A549 (cell line): ENCODE data around the gene SLC19A1. TPM values are rescaled to one million over a fixed set of nuclear protein-coding genes. Genes with fewer than 3 reads are reported as not detected.

Experiments used
- ATAC-seq, 2 experiments: fragments of 200-7000 bp in 1 of 2; fragments of >200 bp in 1 of 2; cut with Nextera tagmentation in 1 of 2; cut with Tn5 transposase in 1 of 2; 3 replicates each; pipeline versions ENCODE4 v1.8.0 to v1.9.1; 2018 to 2020; ENCODE audit warnings: mild to moderate bottlenecking in 1 of 2, moderate library complexity in 1 of 2
- CTCF ChIA-PET: fragments of 300-600 bp; sonication (Branson Sonifier 250); formaldehyde crosslinking; extraction: SDS; loops from one replicate; lab custom pipeline; 2021; ENCODE audit warnings: antibody characterized with exemption, inconsistent platforms; lab: Yijun Ruan, JAX
- POLR2A ChIA-PET: fragments of 350-600 bp; formaldehyde crosslinking; extraction: SDS; loops from one replicate; lab custom pipeline; 2021; ENCODE audit warnings: antibody characterized with exemption, inconsistent platforms; lab: Yijun Ruan, JAX
- DNase-seq, 2 experiments: peaks; one replicate each; pipeline versions ENCODE4 v3.0.0 to v3.0.0-alpha.2; 2011 to 2016; ENCODE audit warnings: low read depth in 1 of 2, low spot score in 1 of 2
- FAIRE-seq: peaks from 2 replicates; lab custom pipeline; 2011; peaks lifted over from hg19 to GRCh38; lab: Jason Lieb, UNC
- H3K27ac ChIP-seq, 2 experiments: fragments of >200 bp; sonication (Bioruptor Twin); formaldehyde crosslinking; 3 replicates each; pipeline ENCODE4 v1.5.1; 2016 to 2017
- H3K4me1 ChIP-seq: fragments of >200 bp; sonication (Bioruptor Twin); formaldehyde crosslinking; 3 replicates; pipeline ENCODE4 v1.6.1; 2016
- H3K4me2 ChIP-seq: fragments of >200 bp; sonication (Bioruptor Twin); formaldehyde crosslinking; 3 replicates; pipeline ENCODE4 v1.6.1; 2016
- H3K4me3 ChIP-seq: fragments of >200 bp; sonication (Bioruptor Twin); formaldehyde crosslinking; 3 replicates; pipeline ENCODE4 v1.5.1; 2016
- H3K9me3 ChIP-seq: fragments of >200 bp; sonication (Bioruptor Twin); formaldehyde crosslinking; 3 replicates; pipeline ENCODE4 v1.6.1; 2016
- CEBPB ChIP-seq, 2 experiments: fragments of >200 bp in 1 of 2; sonication (Bioruptor Twin) in 1 of 2; formaldehyde crosslinking in 1 of 2; IDR thresholded peaks; 2 replicates each; pipeline ENCODE4 v1.6.1; 2012 to 2016
- EHMT2 ChIP-seq: fragments of 200-600 bp; sonication (generic); IDR thresholded peaks from 2 replicates; pipeline ENCODE4 v1.6.1; 2016; ENCODE audit warnings: antibody characterized with exemption, low read depth, mild to moderate bottlenecking, moderate library complexity
- EP300 ChIP-seq, 2 experiments: fragments of >200 bp; sonication (Bioruptor Twin); formaldehyde crosslinking; IDR thresholded peaks; 2 replicates in 1 of 2; 3 replicates in 1 of 2; pipeline ENCODE4 v1.6.1; 2016 to 2017
- FOSB ChIP-seq: fragments of 250-450 bp; sonication (Bioruptor Pico); IDR thresholded peaks from 2 replicates; pipeline ENCODE4 v1.5.0; 2020; ENCODE audit warnings: mild to moderate bottlenecking, moderate library complexity
- FOSL2 ChIP-seq, 2 experiments: fragments of 450-650 bp in 1 of 2; fragments of >200 bp in 1 of 2; sonication (Bioruptor Twin) in 1 of 2; formaldehyde crosslinking; IDR thresholded peaks; 2 replicates each; pipeline versions ENCODE4 v1.5.0 to v1.6.1; 2016 to 2020; ENCODE audit warnings: mild to moderate bottlenecking in 1 of 2, moderate library complexity in 1 of 2
- HOXA7 ChIP-seq: fragments of 250-450 bp; sonication (Bioruptor Pico); IDR thresholded peaks from 2 replicates; pipeline ENCODE4 v1.5.0; 2020; ENCODE audit warnings: mild to moderate bottlenecking, moderate library complexity
- HOXB5 ChIP-seq: fragments of 250-450 bp; sonication (Bioruptor Pico); IDR thresholded peaks from 2 replicates; pipeline ENCODE4 v1.5.0; 2020; ENCODE audit warnings: mild to moderate bottlenecking, moderate library complexity
- NPAS2 ChIP-seq: fragments of 250-450 bp; sonication (Bioruptor Pico); IDR thresholded peaks from 2 replicates; pipeline ENCODE4 v1.8.0; 2022; ENCODE audit warnings: mild to moderate bottlenecking, moderate library complexity, borderline replicate concordance
- NR3C1 ChIP-seq: fragments of >200 bp; sonication (Bioruptor Twin); formaldehyde crosslinking; IDR thresholded peaks from 3 replicates; pipeline ENCODE4 v1.6.1; 2017
- RAD21 ChIP-seq, 2 experiments: fragments of >200 bp in 1 of 2; sonication (Bioruptor Twin) in 1 of 2; formaldehyde crosslinking in 1 of 2; IDR thresholded peaks in 1 of 2; conservative IDR thresholded peaks in 1 of 2; 2 replicates in 1 of 2; 3 replicates in 1 of 2; pipeline ENCODE4 v1.6.1; 2012 to 2018; ENCODE audit warnings: inconsistent platforms in 1 of 2
- RFX5 ChIP-seq: fragments of 450-650 bp; IDR thresholded peaks from 2 replicates; pipeline ENCODE4 v1.7.1; 2014; ENCODE audit warnings: antibody characterized with exemption, mild to moderate bottlenecking, moderate library complexity
- SMC3 ChIP-seq: fragments of >200 bp; sonication (Bioruptor Twin); formaldehyde crosslinking; IDR thresholded peaks from 3 replicates; pipeline ENCODE4 v1.6.1; 2018; ENCODE audit warnings: inconsistent platforms
- TFCP2L1 ChIP-seq: fragments of 250-450 bp; sonication (Bioruptor Pico); IDR thresholded peaks from 2 replicates; pipeline ENCODE4 v1.5.0; 2021; ENCODE audit warnings: mild to moderate bottlenecking
- TP53 ChIP-seq: fragments of 250-450 bp; sonication (Bioruptor Pico); IDR thresholded peaks from 2 replicates; pipeline ENCODE4 v1.5.0; 2021; ENCODE audit warnings: mild to moderate bottlenecking, moderate library complexity
- ZC3H11A ChIP-seq: fragments of 450-650 bp; IDR thresholded peaks from 2 replicates; pipeline ENCODE4 v1.6.1; 2014; ENCODE audit warnings: antibody characterized with exemption, mild to moderate bottlenecking
- ZNF302 ChIP-seq: fragments of 250-450 bp; sonication (Bioruptor Pico); IDR thresholded peaks from 2 replicates; pipeline ENCODE4 v1.9.0; 2021; ENCODE audit warnings: inconsistent platforms, mild to moderate bottlenecking, moderate library complexity
- ZSCAN20 ChIP-seq: fragments of 250-450 bp; sonication (Bioruptor Pico); IDR thresholded peaks from 2 replicates; pipeline ENCODE4 v1.8.0; 2022; ENCODE audit warnings: mild to moderate bottlenecking, moderate library complexity
- WGBS: methylation state at CpG from one replicate; pipeline ENCODE4 v1.1.6; 2017; ENCODE audit errors: missing lambda C conversion rate; 5-methylcytosine and 5-hydroxymethylcytosine counted together
- polyA plus RNA-seq, 4 experiments: library from polyadenylated mRNA; depleted of rRNA in 3 of 4; stranded (reverse); fragments of >200 nt; fragmentation: RNase III in 1 of 4; extraction: RNeasy Plus Mini Kit Qiagen cat#74134 plus additional on column Dnase treatment in 1 of 4; gene quantifications; 2 replicates in 3 of 4; 3 replicates in 1 of 4; pipeline ENCODE4 v1.2.3, GENCODE V29; 2011 to 2017
- TF ChIP-seq, protein P1 (sequence below): fragments of 150-350 bp; IDR thresholded peaks from 2 replicates; pipeline ENCODE4 v1.6.1; 2014; ENCODE audit warnings: low read depth, mild to moderate bottlenecking, low read length
- TF ChIP-seq, protein P2 (sequence below): fragments of 250-450 bp; sonication (Bioruptor Pico); IDR thresholded peaks from 2 replicates; pipeline ENCODE4 v1.5.0; 2021; ENCODE audit warnings: mild to moderate bottlenecking, moderate library complexity, borderline replicate concordance
- TF ChIP-seq, protein P3 (sequence below): fragments of >200 bp; sonication (Bioruptor Twin); formaldehyde crosslinking; IDR thresholded peaks from 3 replicates; pipeline ENCODE4 v1.5.1; 2016
- TF ChIP-seq, protein P4 (sequence below): IDR thresholded peaks from 2 replicates; pipeline ENCODE4 v1.6.1; 2012; ENCODE audit warnings: low read depth, borderline replicate concordance
- TF ChIP-seq, protein P5 (sequence below): fragments of >200 bp; sonication (Bioruptor Twin); formaldehyde crosslinking; IDR thresholded peaks from 2 replicates; pipeline ENCODE4 v1.6.1; 2016
- TF ChIP-seq, protein P6 (sequence below): fragments of 200-600 bp; sonication (generic); IDR thresholded peaks from 2 replicates; pipeline ENCODE4 v1.6.1; 2016; ENCODE audit warnings: antibody characterized with exemption, mild to moderate bottlenecking, moderate library complexity

Gene SLC19A1
- polyA plus RNA-seq, 2 of the 4 experiments (the other 2 are of a cell fraction) = 9.8 to 14.0 TPM

DNA sequence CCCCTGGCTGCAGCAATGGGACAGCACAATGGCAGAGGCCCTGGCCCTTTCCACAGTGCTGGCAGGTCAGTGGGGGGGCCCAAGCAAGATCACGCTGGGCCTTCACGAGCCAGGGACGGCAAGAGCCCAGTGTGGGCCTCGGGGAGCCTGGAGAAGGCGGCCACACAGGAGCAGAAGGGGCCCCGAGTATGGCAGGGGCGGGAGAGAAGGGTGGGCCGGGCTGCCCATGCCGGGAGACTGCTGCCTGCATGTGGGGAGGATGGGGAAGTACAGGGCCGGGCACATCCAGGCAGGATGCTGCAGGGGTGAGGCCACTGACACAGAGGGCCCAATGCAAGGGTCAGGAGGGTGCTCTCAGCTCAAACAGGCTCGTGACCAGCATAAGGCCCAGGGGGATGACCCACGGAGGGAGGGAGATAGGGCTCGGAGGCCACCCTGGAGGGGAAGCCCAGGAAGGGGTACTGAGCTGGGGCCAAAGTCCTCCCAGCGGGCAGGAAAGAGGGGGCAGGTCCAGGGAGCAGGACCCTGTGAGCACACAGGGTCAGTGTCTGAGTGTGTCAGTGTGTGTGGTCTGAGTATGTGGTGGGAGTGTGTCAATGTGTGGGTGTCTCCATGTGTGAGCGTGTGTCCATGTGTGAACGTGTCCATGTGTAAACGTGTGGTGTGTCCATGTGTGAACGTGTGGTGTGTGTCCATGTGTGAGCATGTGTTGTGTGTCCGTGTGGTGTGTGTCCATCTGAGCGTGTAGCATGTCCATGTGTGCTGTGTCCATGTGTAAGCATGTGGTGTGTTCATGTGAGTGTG is 13.1 kb downstream of the SLC19A1 start:
- TF ChIP-seq, protein P1, sequence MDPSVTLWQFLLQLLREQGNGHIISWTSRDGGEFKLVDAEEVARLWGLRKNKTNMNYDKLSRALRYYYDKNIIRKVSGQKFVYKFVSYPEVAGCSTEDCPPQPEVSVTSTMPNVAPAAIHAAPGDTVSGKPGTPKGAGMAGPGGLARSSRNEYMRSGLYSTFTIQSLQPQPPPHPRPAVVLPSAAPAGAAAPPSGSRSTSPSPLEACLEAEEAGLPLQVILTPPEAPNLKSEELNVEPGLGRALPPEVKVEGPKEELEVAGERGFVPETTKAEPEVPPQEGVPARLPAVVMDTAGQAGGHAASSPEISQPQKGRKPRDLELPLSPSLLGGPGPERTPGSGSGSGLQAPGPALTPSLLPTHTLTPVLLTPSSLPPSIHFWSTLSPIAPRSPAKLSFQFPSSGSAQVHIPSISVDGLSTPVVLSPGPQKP = no peak
- no peak for TF ChIP-seq EHMT2
- TF ChIP-seq RFX5 = no peak
- no peak for TF ChIP-seq HOXA7 (CRISPR knock-in tag)
- TF ChIP-seq EP300 (IDR thresholded peaks at IDR 0.05) = no peak
- TF ChIP-seq HOXB5 = no peak
- TF ChIP-seq CEBPB (IDR thresholded peaks at IDR 0.05) = no peak
- TF ChIP-seq, protein P2, sequence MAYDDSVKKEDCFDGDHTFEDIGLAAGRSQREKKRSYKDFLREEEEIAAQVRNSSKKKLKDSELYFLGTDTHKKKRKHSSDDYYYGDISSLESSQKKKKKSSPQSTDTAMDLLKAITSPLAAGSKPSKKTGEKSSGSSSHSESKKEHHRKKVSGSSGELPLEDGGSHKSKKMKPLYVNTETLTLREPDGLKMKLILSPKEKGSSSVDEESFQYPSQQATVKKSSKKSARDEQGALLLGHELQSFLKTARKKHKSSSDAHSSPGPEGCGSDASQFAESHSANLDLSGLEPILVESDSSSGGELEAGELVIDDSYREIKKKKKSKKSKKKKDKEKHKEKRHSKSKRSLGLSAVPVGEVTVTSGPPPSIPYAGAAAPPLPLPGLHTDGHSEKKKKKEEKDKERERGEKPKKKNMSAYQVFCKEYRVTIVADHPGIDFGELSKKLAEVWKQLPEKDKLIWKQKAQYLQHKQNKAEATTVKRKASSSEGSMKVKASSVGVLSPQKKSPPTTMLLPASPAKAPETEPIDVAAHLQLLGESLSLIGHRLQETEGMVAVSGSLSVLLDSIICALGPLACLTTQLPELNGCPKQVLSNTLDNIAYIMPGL (CRISPR knock-in tag) = no peak
- TF ChIP-seq, protein P3, sequence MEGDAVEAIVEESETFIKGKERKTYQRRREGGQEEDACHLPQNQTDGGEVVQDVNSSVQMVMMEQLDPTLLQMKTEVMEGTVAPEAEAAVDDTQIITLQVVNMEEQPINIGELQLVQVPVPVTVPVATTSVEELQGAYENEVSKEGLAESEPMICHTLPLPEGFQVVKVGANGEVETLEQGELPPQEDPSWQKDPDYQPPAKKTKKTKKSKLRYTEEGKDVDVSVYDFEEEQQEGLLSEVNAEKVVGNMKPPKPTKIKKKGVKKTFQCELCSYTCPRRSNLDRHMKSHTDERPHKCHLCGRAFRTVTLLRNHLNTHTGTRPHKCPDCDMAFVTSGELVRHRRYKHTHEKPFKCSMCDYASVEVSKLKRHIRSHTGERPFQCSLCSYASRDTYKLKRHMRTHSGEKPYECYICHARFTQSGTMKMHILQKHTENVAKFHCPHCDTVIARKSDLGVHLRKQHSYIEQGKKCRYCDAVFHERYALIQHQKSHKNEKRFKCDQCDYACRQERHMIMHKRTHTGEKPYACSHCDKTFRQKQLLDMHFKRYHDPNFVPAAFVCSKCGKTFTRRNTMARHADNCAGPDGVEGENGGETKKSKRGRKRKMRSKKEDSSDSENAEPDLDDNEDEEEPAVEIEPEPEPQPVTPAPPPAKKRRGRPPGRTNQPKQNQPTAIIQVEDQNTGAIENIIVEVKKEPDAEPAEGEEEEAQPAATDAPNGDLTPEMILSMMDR = no peak
- TF ChIP-seq, protein P4, sequence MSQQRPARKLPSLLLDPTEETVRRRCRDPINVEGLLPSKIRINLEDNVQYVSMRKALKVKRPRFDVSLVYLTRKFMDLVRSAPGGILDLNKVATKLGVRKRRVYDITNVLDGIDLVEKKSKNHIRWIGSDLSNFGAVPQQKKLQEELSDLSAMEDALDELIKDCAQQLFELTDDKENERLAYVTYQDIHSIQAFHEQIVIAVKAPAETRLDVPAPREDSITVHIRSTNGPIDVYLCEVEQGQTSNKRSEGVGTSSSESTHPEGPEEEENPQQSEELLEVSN = no peak
- no peak for TF ChIP-seq FOSL2 (IDR thresholded peaks at IDR 0.05)
- TF ChIP-seq FOSL2 (CRISPR knock-in tag; IDR thresholded peaks at IDR 0.05) = no peak
- no peak for TF ChIP-seq NR3C1
- no peak for TF ChIP-seq ZSCAN20 (CRISPR knock-in tag)
- TF ChIP-seq RAD21 (conservative IDR thresholded peaks at IDR 0.05 in 1 of 2, IDR thresholded peaks at IDR 0.05 in 1 of 2) = no peak
- TF ChIP-seq SMC3 = no peak
- TF ChIP-seq ZNF302 (CRISPR knock-in tag) = no peak
- TF ChIP-seq, protein P5, sequence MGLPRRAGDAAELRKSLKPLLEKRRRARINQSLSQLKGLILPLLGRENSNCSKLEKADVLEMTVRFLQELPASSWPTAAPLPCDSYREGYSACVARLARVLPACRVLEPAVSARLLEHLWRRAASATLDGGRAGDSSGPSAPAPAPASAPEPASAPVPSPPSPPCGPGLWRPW = no peak
- TF ChIP-seq NPAS2 (CRISPR knock-in tag) = no peak
- no peak for TF ChIP-seq TP53 (CRISPR knock-in tag)
- DNase-seq (no peak), FAIRE-seq (no peak), ATAC-seq (no peak)
- Histone ChIP-seq H3K9me3 (no peaks in the 10 kb centered on the region), H3K4me3 (no peak overlapping the region), H3K4me1 (no peaks in the 10 kb centered on the region), H3K27ac (no peak overlapping the region), H3K4me2 (no peak overlapping the region)
- CTCF ChIA-PET = no interaction called here
- POLR2A ChIA-PET = no interaction called here
- WGBS = 81% methylated on average over 12 of the region's 20 CpGs

DNA sequence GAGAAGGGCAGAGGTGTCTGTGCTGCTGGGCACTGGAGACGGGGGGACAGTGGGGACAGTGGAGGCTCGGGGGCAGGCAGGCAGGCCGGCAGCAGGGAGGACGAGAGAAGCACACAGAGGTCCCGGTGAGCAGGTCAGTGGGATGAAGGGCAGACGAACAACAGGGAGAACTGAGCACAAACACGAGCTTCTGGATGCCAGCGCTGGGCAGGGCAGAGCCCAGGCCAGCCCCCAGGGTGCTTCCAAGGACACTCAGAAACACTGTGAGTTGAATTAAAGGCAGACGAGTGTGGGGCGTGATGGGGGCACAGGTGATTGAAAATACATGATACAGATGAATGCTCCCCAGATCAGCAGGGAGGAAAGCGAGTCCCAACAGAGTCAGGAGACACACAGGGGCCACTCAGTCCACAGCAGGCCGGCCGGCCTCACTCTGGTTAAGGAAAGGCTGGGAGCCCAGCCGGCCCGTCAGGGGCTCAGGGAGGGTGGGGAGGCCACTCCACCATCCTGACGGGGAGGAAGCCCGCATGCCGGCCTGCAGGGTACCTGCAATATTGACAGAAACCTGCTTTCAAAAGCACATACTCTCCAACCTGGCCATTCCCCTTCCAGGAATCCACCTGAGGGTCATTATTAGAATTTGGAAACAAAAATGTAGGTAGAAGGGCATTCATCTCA is 14.1 kb downstream of the SLC19A1 start:
- Histone ChIP-seq H3K27ac (no peak overlapping the region), H3K4me3 (no peak overlapping the region), H3K4me1 (no peaks in the 10 kb centered on the region), H3K4me2 (no peak overlapping the region), H3K9me3 (no peaks in the 10 kb centered on the region)
- ChIA-PET POLR2A (no interaction called here), CTCF (no interaction called here)
- no peak for DNase-seq
- ATAC-seq = no peak
- FAIRE-seq = no peak
- 89% methylated on average over 12 of the region's 18 CpGs for WGBS
- TF ChIP-seq CEBPB (IDR thresholded peaks at IDR 0.05) (no peak), ZC3H11A (no peak), FOSB (CRISPR knock-in tag) (no peak), TFCP2L1 (CRISPR knock-in tag) (no peak), EP300 (IDR thresholded peaks at IDR 0.05) (no peak), ZNF302 (CRISPR knock-in tag) (no peak), TP53 (CRISPR knock-in tag) (no peak)
- TF ChIP-seq, protein P6, sequence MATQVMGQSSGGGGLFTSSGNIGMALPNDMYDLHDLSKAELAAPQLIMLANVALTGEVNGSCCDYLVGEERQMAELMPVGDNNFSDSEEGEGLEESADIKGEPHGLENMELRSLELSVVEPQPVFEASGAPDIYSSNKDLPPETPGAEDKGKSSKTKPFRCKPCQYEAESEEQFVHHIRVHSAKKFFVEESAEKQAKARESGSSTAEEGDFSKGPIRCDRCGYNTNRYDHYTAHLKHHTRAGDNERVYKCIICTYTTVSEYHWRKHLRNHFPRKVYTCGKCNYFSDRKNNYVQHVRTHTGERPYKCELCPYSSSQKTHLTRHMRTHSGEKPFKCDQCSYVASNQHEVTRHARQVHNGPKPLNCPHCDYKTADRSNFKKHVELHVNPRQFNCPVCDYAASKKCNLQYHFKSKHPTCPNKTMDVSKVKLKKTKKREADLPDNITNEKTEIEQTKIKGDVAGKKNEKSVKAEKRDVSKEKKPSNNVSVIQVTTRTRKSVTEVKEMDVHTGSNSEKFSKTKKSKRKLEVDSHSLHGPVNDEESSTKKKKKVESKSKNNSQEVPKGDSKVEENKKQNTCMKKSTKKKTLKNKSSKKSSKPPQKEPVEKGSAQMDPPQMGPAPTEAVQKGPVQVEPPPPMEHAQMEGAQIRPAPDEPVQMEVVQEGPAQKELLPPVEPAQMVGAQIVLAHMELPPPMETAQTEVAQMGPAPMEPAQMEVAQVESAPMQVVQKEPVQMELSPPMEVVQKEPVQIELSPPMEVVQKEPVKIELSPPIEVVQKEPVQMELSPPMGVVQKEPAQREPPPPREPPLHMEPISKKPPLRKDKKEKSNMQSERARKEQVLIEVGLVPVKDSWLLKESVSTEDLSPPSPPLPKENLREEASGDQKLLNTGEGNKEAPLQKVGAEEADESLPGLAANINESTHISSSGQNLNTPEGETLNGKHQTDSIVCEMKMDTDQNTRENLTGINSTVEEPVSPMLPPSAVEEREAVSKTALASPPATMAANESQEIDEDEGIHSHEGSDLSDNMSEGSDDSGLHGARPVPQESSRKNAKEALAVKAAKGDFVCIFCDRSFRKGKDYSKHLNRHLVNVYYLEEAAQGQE = no peak
- TF ChIP-seq, protein P2 (CRISPR knock-in tag) = no peak
